PC-3 (cell line): Measurements from ENCODE around the gene POSTN. TPM values are rescaled to one million over a fixed set of nuclear protein-coding genes. Genes with fewer than 3 reads are reported as not detected.

Experiments used
- ATAC-seq: fragments of 200-7000 bp; cut with Tn5 transposase; 2 replicates; pipeline ENCODE4 v1.9.1; 2020; ENCODE audit warnings: mild to moderate bottlenecking, moderate library complexity
- BruUV-seq: library from RNA; stranded (reverse); fragments of 400-500 nt; replicated peaks from 2 replicates; lab custom pipeline; 2021; lab: Mats Ljungman, UMichigan
- CTCF ChIA-PET: fragments of 300-600 bp; sonication (Branson Sonifier 250); formaldehyde crosslinking; loops from one replicate; lab custom pipeline; 2022; ENCODE audit warnings: antibody characterized with exemption; lab: Charles Lee
- POLR2A ChIA-PET: fragments of 300-600 bp; sonication (Branson Sonifier 250); formaldehyde crosslinking; loops from one replicate; lab custom pipeline; 2022; ENCODE audit warnings: antibody characterized with exemption; ENCODE audit not compliant: unreplicated experiment; lab: Charles Lee
- DNase-seq: peaks from one replicate; pipeline ENCODE4 v3.0.0-alpha.2; 2015
- H2AFZ ChIP-seq: fragments of 300-600 bp; sonication (generic); 2 replicates; pipeline ENCODE4 v1.6.0; 2016; ENCODE audit warnings: antibody characterized with exemption, low read length
- H3F3A ChIP-seq: fragments of 300-600 bp; sonication (generic); one replicate; pipeline ENCODE4 v1.6.0; 2017; ENCODE audit warnings: antibody characterized with exemption, low read length, control low read depth, mild to moderate bottlenecking; ENCODE audit not compliant: unreplicated experiment
- H3K27ac ChIP-seq: fragments of 300-600 bp; sonication (generic); 2 replicates; pipeline ENCODE4 v1.5.1; 2016; ENCODE audit warnings: mild to moderate bottlenecking, low read length
- H3K27me3 ChIP-seq: fragments of 300-600 bp; sonication (generic); 2 replicates; pipeline ENCODE4 v1.6.1; 2016; ENCODE audit warnings: low read length, mixed read lengths
- H3K36me3 ChIP-seq: fragments of 300-600 bp; sonication (generic); 2 replicates; pipeline ENCODE4 v1.6.1; 2016; ENCODE audit warnings: low read depth, mixed run types, low read length, mixed read lengths
- H3K4me1 ChIP-seq: fragments of 300-600 bp; sonication (generic); 2 replicates; pipeline ENCODE4 v1.5.1; 2016; ENCODE audit warnings: low read length; ENCODE audit not compliant: insufficient read depth
- H3K4me2 ChIP-seq: fragments of 300-600 bp; sonication (generic); 2 replicates; pipeline ENCODE4 v1.6.0; 2016; ENCODE audit warnings: low read length
- H3K4me3 ChIP-seq: fragments of 300-600 bp; sonication (generic); 2 replicates; pipeline ENCODE4 v1.5.1; 2016; ENCODE audit warnings: mild to moderate bottlenecking, low read length, mixed read lengths
- H3K79me2 ChIP-seq: fragments of 300-600 bp; sonication (generic); 2 replicates; pipeline ENCODE4 v1.6.1; 2017; ENCODE audit warnings: low read length, mixed read lengths
- H3K9ac ChIP-seq: fragments of 300-600 bp; sonication (generic); 2 replicates; pipeline ENCODE4 v1.6.0; 2016; ENCODE audit warnings: mild to moderate bottlenecking, low read length
- H3K9me2 ChIP-seq: fragments of 300-600 bp; sonication (generic); replicated peaks from 2 replicates; pipeline ENCODE4 v1.6.1; 2016; ENCODE audit warnings: mixed run types, low read length, mixed read lengths
- H3K9me3 ChIP-seq: fragments of 300-600 bp; sonication (generic); 2 replicates; pipeline ENCODE4 v1.6.1; 2016; ENCODE audit warnings: low read length, mixed read lengths
- H4K20me1 ChIP-seq: fragments of 300-600 bp; sonication (generic); 2 replicates; pipeline ENCODE4 v1.6.1; 2016; ENCODE audit warnings: low read length, mixed read lengths
- EZH2 ChIP-seq: fragments of 300-600 bp; sonication (generic); IDR thresholded peaks from one replicate; pipeline ENCODE4 v1.6.1; 2017; ENCODE audit warnings: antibody characterized with exemption, mild to moderate bottlenecking, low read length; ENCODE audit not compliant: unreplicated experiment
- EZH2phosphoT487 ChIP-seq: fragments of 300-600 bp; sonication (generic); IDR thresholded peaks from 2 replicates; pipeline ENCODE4 v1.6.1; 2018; ENCODE audit warnings: mild to moderate bottlenecking, antibody characterized with exemption, low read length, borderline replicate concordance
- intact Hi-C: fragments of 100-400 bp; cut with micrococcal nuclease; formaldehyde crosslinking; loops from 2 replicates; pipeline ENCODE4 v1.9.0; 2023
- total RNA-seq: library from RNA; depleted of rRNA; stranded (reverse); fragments of >200 nt; gene quantifications from 2 replicates; pipeline ENCODE4 v1.2.3, GENCODE V29; 2014
- TF ChIP-seq, protein P1 (sequence below): fragments of 300-600 bp; sonication (generic); conservative IDR thresholded peaks from 2 replicates; pipeline ENCODE4 v1.5.1; 2017; ENCODE audit warnings: antibody characterized with exemption, low read depth, mild to moderate bottlenecking, low read length

The POSTN gene
- total RNA-seq, 1 experiment from 2014 or later: not detected

DNA sequence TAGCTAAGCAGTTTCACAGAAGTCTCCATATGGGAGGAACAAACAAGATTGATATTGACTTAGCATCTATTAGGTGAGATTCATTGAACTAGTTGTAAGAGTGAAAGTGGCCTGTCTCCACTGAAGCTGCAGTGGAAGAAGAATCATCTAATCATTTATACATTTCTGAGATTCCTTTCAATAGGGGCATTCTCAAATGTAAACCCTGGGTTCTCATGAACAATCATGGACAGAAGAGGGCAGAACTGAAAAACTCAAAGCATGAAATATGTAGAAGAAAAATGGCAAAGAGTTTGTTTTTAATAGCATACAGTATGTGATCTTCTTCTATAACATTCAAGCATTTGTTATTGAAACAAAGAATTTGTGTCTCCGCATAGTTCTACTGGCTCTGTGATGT is 17.6 kb upstream of the POSTN start:
- Histone ChIP-seq H3K27ac (no peak overlapping the region), H3K9me2 (no peaks in the 10 kb centered on the region), H4K20me1 (no peaks in the 10 kb centered on the region), H3K9ac (no peak overlapping the region), H3K27me3 (peaks cover 24% of the 10 kb centered on the region; the same call in 1 of the 2 replicates), H3K79me2 (no peaks in the 10 kb centered on the region), H3K9me3 (no peaks in the 10 kb centered on the region), H3F3A (no peaks in the 10 kb centered on the region), H3K4me3 (no peak overlapping the region), H2AFZ (no peak overlapping the region), H3K4me2 (no peak overlapping the region), H3K4me1 (peaks cover 4% of the 10 kb centered on the region; the same call in 1 of the 2 replicates), H3K36me3 (no peaks in the 10 kb centered on the region)
- DNase-seq: no peak
- BruUV-seq: no TSS peak
- POLR2A ChIA-PET: no interaction called here
- CTCF ChIA-PET: no interaction called here
- no peak for ATAC-seq
- TF ChIP-seq, protein P1, sequence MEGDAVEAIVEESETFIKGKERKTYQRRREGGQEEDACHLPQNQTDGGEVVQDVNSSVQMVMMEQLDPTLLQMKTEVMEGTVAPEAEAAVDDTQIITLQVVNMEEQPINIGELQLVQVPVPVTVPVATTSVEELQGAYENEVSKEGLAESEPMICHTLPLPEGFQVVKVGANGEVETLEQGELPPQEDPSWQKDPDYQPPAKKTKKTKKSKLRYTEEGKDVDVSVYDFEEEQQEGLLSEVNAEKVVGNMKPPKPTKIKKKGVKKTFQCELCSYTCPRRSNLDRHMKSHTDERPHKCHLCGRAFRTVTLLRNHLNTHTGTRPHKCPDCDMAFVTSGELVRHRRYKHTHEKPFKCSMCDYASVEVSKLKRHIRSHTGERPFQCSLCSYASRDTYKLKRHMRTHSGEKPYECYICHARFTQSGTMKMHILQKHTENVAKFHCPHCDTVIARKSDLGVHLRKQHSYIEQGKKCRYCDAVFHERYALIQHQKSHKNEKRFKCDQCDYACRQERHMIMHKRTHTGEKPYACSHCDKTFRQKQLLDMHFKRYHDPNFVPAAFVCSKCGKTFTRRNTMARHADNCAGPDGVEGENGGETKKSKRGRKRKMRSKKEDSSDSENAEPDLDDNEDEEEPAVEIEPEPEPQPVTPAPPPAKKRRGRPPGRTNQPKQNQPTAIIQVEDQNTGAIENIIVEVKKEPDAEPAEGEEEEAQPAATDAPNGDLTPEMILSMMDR: no peak
- TF ChIP-seq EZH2 (no peak), EZH2phosphoT487 (no peak)
- intact Hi-C loops: no loop called here

DNA sequence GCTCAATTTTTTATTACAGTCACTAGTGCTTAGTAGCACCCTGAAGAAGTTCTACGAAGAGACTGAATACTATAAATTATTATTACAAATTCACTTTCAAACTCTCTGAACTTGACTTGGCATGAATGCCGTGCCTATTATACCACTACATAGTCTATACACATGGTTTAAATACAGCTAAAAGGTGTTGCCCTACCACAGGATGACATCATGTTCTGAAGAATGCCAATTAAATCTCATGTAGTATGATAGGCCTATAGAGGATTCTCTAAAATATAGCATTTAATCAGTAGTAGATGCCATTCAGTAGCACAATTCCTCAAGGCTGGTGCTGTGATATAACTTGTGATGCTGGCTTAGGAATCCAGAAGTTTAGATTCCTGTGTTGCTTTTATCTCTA is 16.7 kb upstream of the POSTN start:
- Histone ChIP-seq H3K79me2 (no peaks in the 10 kb centered on the region), H3K27ac (no peak overlapping the region), H3K4me1 (peaks cover 4% of the 10 kb centered on the region; the same call in 1 of the 2 replicates), H2AFZ (no peak overlapping the region), H3K9me3 (no peaks in the 10 kb centered on the region), H3F3A (no peaks in the 10 kb centered on the region), H3K9ac (no peak overlapping the region), H3K27me3 (peaks cover 28% of the 10 kb centered on the region; the same call in 1 of the 2 replicates), H3K36me3 (no peaks in the 10 kb centered on the region), H4K20me1 (no peaks in the 10 kb centered on the region), H3K4me3 (no peak overlapping the region), H3K9me2 (no peaks in the 10 kb centered on the region), H3K4me2 (no peak overlapping the region)
- DNase-seq: peak; percentile 17
- BruUV-seq: no TSS peak
- intact Hi-C loops: no loop called here
- peak; percentile 57 for ATAC-seq
- CTCF ChIA-PET: interaction anchor here (0.5 kb wide), 1 partner anchor 549 kb away, joined by 6 read pairs; no protein-coding TSS in a partner anchor
- POLR2A ChIA-PET: no interaction called here
- TF ChIP-seq, protein P1: no peak
- no peak for TF ChIP-seq EZH2
- no peak for TF ChIP-seq EZH2phosphoT487

DNA sequence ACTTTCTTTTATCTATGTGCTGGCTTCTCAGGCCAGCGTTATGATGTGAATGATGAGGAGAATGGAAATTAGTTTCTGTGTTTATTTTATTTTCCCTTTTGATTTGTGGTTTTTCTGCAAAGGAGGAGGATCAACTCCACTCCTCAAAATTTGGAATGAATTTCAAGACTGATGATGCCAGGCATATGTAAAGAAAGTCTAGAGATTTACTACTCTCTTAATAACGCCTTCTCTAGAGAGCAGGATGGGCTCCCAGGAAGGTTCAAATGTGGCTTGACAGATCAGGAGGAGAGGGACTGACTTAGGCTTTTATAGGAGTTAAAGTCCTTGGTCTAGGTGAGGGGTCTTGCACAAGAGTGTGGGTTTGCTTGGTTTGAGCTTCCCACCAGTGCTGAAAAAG is 15.1 kb upstream of the POSTN start:
- Histone ChIP-seq H3K4me1 (peaks cover 4% of the 10 kb centered on the region; the same call in 1 of the 2 replicates), H2AFZ (no peak overlapping the region), H4K20me1 (no peaks in the 10 kb centered on the region), H3K9me3 (no peaks in the 10 kb centered on the region), H3K36me3 (no peaks in the 10 kb centered on the region), H3K4me3 (no peak overlapping the region), H3K4me2 (no peak overlapping the region), H3K9me2 (no peaks in the 10 kb centered on the region), H3K27me3 (peaks cover 28% of the 10 kb centered on the region; the same call in 1 of the 2 replicates), H3K9ac (no peak overlapping the region), H3F3A (no peaks in the 10 kb centered on the region), H3K79me2 (no peaks in the 10 kb centered on the region), H3K27ac (no peak overlapping the region)
- intact Hi-C loops: no loop called here
- CTCF ChIA-PET: no interaction called here
- TF ChIP-seq EZH2phosphoT487: no peak
- no peak for TF ChIP-seq EZH2
- TF ChIP-seq, protein P1: no peak
- DNase-seq (no peak), ATAC-seq (no peak)
- BruUV-seq: no TSS peak
- POLR2A ChIA-PET: no interaction called here
